ENCODE results near the gene SAMD1.

SAMD1 gene

GRCh38 chr19:14090509-14091080, at the start of gene SAMD1:
SAMD1 (minus strand) TSS chr19:14090751.
- no peak for DNase-seq

- no peak for DNase-seq
These were observed 49.4 kb upstream of the SAMD1 start for GRCh38 chr19:14139944-14140343.

GRCh38 chr19:14138576-14139265, 48.2 kb upstream of the SAMD1 start:
- DNase-seq, result no peak

- peak; percentile 100 for DNase-seq
These were observed 46.1 kb upstream of the SAMD1 start, which contains the start of gene ASF1B for GRCh38 chr19:14136509-14137281. ASF1B (minus strand) TSS chr19:14136589; CDS start chr19:14136456, 133 bp downstream.

GRCh38 chr19:14135985-14136508, 45.5 kb upstream of the SAMD1 start:
- DNase-seq, result no peak

- DNase-seq, result no peak
These were observed 44.8 kb upstream of the SAMD1 start for GRCh38 chr19:14135355-14135754.

- DNase-seq, result no peak
These were observed 37.5 kb upstream of the SAMD1 start for GRCh38 chr19:14127929-14128509.

GRCh38 chr19:14127176-14127575, 36.6 kb upstream of the SAMD1 start:
- DNase-seq, result no peak

GRCh38 chr19:14122924-14123323, 32.4 kb upstream of the SAMD1 start:
- DNase-seq, result no peak

GRCh38 chr19:14120497-14120780, 29.9 kb upstream of the SAMD1 start:
- DNase-seq, result no peak

- no peak for DNase-seq
These were observed 29.3 kb upstream of the SAMD1 start for GRCh38 chr19:14119644-14120496.

GRCh38 chr19:14119146-14119545, 28.6 kb upstream of the SAMD1 start:
- no peak for DNase-seq

GRCh38 chr19:14118165-14119051, 27.9 kb upstream of the SAMD1 start:
- DNase-seq, result no peak

GRCh38 chr19:14117668-14118164, 27.2 kb upstream of the SAMD1 start, which contains the start of gene PRKACA:
PRKACA (minus strand) TSS chr19:14117762; CDS start chr19:14117547, 215 bp downstream.
- peak; percentile 98 for DNase-seq

- DNase-seq, result no peak
These were observed 26.5 kb upstream of the SAMD1 start for GRCh38 chr19:14116918-14117578.

- no peak for DNase-seq
These were observed 26.0 kb upstream of the SAMD1 start for GRCh38 chr19:14116525-14116917.

- DNase-seq, result no peak
These were observed 25.2 kb upstream of the SAMD1 start for GRCh38 chr19:14115756-14116155.

GRCh38 chr19:14114854-14115253, 24.3 kb upstream of the SAMD1 start:
- no peak for DNase-seq

- DNase-seq, result no peak
These were observed 23.9 kb upstream of the SAMD1 start for GRCh38 chr19:14114439-14114838.

- DNase-seq, result no peak
These were observed 23.3 kb upstream of the SAMD1 start for GRCh38 chr19:14113762-14114414.
